Mammary epithelial cell (primary cell): Measurements from ENCODE around the gene ZMYM4.

ENCODE experiments used
- CTCF ChIP-seq, 2 donors: IDR thresholded peaks in 1 of 2; conservative IDR thresholded peaks in 1 of 2; 2 replicates each; pipeline ENCODE4 v1.5.1; 2011 to 2012; ENCODE audit warnings: inconsistent platforms in 2 of 2, low read length in 2 of 2, mild to moderate bottlenecking in 2 of 2, control low read depth in 1 of 2, low read depth in 1 of 2; ENCODE audit not compliant: insufficient read depth in 1 of 2; ENCODE audit errors: extremely low read depth in 1 of 2
- EZH2 ChIP-seq: IDR thresholded peaks from 2 replicates; pipeline ENCODE4 v1.6.1; 2012; ENCODE audit warnings: low read length, inconsistent platforms, borderline replicate concordance

GRCh38 chr1:35466120-35466519, 197.6 kb downstream of the ZMYM4 start:
- no peak for TF ChIP-seq CTCF (conservative IDR thresholded peaks at IDR 0.05 in 1 of 2, IDR thresholded peaks at IDR 0.05 in 1 of 2; ENCODE audit: extremely low read depth in 1 of 2, insufficient read depth in 1 of 2, low read depth in 1 of 2, low read length in 2 of 2)
- TF ChIP-seq EZH2, result no peak
